Dedifferentiated amniotic fluid mesenchymal stem cell (primary cell): ENCODE measurements around the gene FRG2C.
"Not testable (repeated sequence)": the region's sequence is repeated elsewhere in the genome, so short reads cannot be mapped to it uniquely, and the experiment has no call there.

Source experiments
- DNase-seq: peaks from one replicate; pipeline ENCODE4 v3.0.0-alpha.2; 2016; ENCODE audit errors: extremely low spot score

FRG2C gene

GRCh38 chr3:75664028-75664427 is at the start of gene FRG2C:
TSS of gene FRG2C (plus strand) at chr3:75664328. CDS start at chr3:75664380, 52 bp downstream.
- DNase-seq: not testable (repeated sequence)

DNA sequence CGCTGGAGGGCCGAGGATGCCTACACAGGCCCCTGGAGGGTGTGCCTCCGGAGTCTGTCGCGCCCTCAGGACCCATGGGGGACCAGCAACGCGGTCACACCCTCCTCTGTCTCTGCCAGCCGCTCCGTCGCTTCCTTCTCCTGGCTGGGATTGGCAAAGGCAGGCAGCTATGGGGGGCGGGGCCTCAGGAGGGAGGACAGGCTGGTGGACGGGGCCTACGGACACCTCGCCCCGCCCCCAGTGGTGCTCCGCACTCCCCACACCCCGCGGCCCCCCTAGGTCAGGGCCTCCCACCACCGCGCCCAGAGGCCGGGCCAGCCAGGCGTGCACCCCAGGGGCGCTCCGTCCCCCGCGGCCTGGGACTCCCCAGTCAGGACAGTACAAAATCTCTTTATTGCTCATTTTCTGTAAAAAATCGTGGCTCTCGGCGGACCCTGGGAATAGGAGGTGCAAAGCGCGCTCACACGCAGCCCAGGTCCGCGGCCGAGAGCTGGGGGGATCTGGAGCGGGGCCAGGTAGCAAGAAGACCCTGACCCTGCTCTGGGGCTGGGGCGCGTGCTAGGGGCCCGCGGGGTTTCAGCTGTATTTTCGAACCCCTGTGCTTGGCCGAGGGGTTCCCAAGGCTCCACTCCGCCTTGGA is 45.3 kb upstream of the FRG2C start:
- DNase-seq: not testable (repeated sequence)

DNA sequence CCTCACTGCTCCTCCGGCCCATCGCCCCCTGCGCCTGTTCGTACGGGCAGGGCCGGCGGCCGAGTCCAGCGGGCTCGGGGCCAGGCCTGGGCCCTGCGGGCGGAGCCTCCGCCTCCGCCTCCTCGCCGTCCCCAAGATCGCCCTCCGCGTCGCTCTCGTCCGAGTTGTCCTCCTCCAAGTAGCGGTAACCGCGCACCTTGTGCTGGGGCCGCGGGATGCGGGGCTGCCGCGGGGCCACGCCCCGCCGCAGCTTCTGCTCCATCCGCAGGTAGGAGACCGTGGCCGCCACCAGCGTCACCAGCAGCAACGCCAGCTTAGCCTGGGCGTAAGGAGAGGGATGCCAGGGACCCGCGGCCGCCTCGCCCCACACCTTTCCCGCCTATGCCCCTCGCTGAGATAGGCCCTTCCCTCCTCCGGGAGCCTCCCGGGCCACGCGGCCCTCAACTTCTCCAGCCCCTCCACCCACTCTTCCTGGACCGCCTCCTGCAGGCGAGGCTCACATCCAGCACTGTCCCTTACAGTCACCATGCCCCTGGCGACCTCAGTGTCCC is 44.6 kb upstream of the FRG2C start:
- DNase-seq: not testable (repeated sequence)

DNA sequence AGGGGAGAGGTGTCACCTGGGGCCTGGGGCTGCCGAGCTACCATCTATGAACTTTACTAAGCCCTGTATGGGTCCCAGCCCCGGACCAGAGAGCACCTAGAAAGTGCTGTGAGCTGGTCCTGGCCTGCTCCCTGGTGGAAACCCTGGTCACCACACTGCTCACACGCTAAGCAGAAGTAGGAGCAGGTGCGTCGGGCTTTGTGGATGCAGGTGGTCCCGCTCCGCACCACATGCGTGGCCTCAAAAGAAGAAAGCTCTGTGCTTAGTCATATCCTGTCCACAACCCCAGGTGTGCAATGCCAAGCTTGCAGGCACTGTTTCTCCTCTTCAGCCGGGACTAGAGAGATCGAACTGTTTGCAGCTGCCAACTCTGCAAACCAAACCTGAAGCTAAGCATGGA is 42.4 kb upstream of the FRG2C start:
- DNase-seq: not testable (repeated sequence)

GRCh38 chr3:75623656-75624055 is 40.5 kb upstream of the FRG2C start:
- not testable (repeated sequence) for DNase-seq

DNA sequence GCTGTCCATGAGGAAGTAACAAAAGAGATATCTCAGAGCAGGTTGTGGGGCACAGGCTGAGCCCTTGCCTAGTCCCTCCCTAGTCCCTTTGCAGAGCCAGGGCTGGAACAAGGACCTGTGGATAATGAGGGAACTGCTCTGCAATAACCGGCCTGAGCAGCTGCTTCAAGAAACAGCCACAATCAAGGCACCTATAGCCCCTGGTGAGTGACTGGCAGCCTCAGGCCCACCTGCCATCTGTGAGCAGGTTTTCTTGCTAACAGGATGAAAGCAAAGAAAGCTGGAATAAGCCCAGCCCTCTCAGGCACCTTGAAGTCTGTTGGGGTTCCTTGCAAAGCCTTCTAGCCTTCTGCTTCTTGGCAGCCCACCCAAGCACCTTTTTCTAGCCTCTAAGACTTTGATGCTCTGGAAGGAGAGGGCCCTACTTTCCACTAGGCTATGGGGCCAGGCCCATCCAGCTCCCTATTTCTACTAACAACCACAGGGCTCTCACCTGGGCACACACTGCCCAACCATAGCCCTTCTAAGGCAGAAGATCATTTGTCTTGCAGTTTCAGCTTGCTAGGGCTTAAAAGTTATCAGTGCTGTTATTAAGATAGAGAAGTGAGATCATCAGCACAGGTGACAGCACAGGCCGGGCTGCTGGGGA is 33.1 kb upstream of the FRG2C start:
- not testable (repeated sequence) for DNase-seq

DNA sequence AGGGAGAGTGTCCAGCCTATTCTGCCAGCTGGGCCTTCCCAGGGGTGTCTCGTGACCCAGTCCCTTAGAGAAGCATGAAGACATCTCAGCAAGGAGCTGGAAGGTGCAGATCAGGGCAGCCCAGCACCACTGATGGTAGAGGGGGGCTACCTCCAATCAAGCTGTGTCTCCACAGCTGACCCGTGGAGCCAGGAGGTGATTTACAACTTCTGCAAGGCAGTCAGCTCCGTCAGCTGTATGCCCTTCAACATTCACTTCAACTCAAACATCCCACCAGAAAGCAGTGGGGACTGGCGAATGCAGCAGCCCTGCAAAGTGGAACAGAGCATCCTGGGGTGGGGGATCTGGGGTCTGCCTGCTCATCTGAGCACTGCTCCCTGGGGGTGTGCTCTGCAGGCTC is 32.6 kb upstream of the FRG2C start:
- no peak for DNase-seq

- not testable (repeated sequence) for DNase-seq
These were observed 25.2 kb upstream of the FRG2C start for GRCh38 chr3:75638947-75639346.

DNA sequence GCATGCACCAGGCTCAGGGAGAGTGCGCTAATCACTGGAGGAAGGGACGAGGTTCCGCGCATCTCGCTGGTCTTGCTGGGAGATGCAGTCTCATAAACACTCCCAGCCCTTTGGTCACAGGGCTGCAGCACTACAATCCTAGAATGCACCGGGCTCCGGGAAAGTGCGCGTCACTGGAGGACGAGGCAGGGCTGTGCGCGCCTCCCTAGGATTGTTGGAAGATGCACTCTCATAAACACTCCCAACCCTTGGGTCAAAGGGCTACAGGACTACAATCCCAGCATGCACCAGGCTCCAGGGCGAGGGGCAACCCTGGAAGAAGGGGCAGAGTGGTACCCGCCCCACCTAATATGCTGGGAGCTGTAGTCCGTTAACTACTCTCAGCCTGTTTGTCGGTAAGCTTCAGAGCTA is 23.0 kb upstream of the FRG2C start:
- DNase-seq: peak; percentile 54

GRCh38 chr3:75643031-75643800 is 20.9 kb upstream of the FRG2C start:
- DNase-seq: peak; percentile 54

GRCh38 chr3:75645548-75645947 is 18.6 kb upstream of the FRG2C start:
- not testable (repeated sequence) for DNase-seq

- DNase-seq: no peak
These were observed 13.9 kb upstream of the FRG2C start for GRCh38 chr3:75650191-75650590.

- DNase-seq: not testable (repeated sequence)
These were observed 8.8 kb upstream of the FRG2C start for GRCh38 chr3:75655101-75655904.

GRCh38 chr3:75655956-75656355 is 8.2 kb upstream of the FRG2C start:
- DNase-seq: not testable (repeated sequence)

GRCh38 chr3:75658411-75659107 is 5.6 kb upstream of the FRG2C start:
- DNase-seq: not testable (repeated sequence)

GRCh38 chr3:75659108-75659433 is 5.1 kb upstream of the FRG2C start:
- not testable (repeated sequence) for DNase-seq

GRCh38 chr3:75665626-75666025 is 1.5 kb downstream of the FRG2C start:
- not testable (repeated sequence) for DNase-seq

- DNase-seq: peak; percentile 15
These were observed 3.9 kb downstream of the FRG2C start for GRCh38 chr3:75667757-75668701.

GRCh38 chr3:75668759-75669347 is 4.7 kb downstream of the FRG2C start:
- peak; percentile 10 for DNase-seq
